Skeletal muscle cell (primary cell): Measurements from ENCODE around the gene RBBP8.
"Not testable (repeated sequence)": the region's sequence is repeated elsewhere in the genome, so short reads cannot be mapped to it uniquely, and the experiment has no call there.

Source experiments
- DNase-seq: peaks from one replicate; pipeline ENCODE4 v3.0.0-alpha.2; 2010; ENCODE audit warnings: low read depth
- H3K4me3 ChIP-seq: 2 replicates; pipeline ENCODE4 v1.5.1; 2011; ENCODE audit warnings: low read depth, mild to moderate bottlenecking, control low read depth, low read length, moderate library complexity

RBBP8 gene

DNA sequence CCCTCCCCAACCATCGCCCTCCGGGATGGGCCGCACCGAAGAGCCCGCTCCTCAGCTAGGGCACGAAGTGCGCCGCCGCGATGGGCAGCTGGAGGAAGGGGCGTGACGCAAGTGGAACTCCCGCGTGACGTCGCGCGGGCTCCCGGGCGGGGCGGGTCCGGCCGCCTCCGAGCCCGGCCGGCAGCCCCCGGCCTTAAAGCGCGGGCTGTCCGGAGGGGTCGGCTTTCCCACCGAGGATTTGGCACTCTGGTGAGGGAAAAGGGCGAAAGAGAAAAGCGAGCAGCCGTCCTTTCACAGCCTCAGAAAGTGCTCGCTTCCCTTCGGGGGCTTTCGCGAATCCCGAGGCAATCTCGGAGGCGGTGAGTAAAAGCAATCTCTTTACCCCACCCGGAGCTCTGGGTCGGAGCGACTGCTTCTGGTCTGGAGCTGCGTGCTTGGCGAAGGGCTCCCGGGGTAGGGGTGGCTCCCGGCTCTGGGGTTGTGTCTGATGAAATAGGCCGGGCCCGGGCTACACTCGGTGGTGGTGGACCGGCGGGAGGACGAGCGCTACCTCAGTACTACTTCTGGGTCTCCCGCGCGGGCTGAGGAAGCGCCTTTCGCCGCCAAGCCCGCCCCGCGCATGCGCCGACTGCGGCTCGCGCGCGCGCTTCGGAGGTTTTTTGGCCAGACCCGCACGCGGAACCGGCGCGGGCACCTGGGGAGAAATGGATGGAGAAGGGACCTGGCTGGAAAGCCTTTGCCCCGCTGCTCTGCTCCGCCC is at the start of gene RBBP8:
TSS of gene RBBP8 (plus strand) at position 123 of the 760 bp plus-strand sequence. CDS start 3,524 bp downstream, outside the sequence.
- H3K4me3 ChIP-seq = peak within 1 kb of the TSS; percentile 90
- peak; percentile 43 for DNase-seq

DNA sequence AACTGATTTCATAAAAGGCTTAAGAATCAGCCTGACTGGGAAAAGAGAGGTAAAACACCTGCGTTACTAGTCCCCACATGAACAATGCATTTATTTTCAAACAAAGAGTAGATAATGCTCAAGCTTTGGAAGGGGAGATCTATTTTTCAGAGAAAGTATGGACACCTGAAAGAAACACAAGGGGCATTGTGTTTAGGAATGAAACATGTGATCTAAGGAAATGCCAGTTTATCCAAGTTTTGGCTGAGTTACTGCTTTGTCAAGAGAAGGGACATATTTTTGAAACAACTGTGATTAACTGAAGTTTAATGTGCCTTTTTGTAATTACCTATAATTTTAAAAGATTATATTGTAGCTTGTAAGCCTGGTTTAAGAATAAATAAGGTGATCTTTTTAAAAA is 49.3 kb upstream of the RBBP8 start:
- no peak overlapping the region for H3K4me3 ChIP-seq
- DNase-seq = no peak

DNA sequence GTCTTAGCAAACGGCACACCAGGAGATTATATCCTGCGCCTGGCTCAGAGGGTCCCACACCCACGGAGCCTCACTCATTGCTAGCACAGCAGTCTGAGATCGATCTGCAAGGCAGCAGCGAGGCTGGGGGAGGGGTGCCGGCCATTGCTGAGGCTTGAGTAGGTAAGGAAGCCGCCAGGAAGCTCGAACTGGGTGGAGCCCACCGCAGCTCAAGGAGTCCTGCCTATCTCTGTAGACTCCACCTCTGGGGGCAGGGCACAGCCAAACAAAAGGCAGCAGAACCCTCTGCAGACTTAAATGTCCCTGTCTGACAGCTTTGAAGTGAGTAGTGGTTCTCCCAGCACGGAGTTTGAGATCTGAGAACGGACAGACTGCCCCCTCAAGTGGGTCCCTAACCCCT is 47.4 kb upstream of the RBBP8 start:
- DNase-seq, H3K4me3 ChIP-seq: not testable (repeated sequence)

DNA sequence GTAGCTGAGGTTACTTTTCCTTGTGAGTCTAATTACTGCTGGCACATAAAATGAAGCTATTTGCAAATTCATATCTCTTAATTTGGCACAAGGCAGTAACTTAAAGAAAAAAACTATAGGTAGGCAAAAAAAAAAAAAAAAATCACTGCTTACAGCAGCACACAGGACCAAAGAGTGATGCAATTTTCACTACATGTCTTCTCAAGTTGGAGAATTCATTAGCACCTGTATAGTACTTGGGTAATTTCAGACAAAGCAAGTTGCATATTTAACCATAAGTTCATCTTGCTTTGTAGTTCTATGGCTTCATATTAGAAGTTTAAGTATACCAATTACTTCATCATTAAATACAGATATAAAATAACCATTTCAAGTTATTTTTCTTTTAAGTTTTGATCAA is 33.7 kb upstream of the RBBP8 start:
- no peak for DNase-seq
- H3K4me3 ChIP-seq = no peak overlapping the region

DNA sequence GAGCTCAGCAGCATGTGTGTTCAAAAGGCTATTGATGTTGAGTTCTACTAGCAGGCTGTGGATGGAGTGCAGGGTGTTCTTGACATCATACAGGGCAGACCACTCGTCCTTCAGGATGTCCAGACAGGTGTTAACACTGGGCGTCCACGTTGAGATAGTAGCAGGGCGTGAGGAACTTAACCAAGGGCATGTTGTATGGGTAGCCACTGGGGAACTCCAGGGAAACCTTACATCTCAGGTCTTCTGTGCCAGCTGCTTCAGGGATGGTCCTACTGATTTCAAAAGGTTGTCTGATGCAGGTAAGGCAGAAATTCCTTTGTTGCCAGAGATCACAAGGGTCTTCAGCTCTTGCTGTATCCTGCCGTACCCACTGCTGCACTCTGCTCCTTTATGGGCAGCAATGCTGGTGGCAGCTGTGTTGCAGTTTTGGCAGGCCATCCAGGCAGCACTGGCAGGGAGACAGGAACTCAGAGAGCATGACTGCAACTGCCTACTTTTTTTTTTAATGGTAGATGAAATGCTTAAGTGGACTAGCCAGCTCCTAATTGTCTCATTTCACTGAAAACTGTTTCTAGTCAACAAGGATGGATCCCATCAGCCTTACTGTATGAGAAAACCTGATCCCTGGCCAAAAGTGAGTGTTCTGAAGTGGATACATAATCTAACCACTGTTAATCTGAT is 32.4 kb upstream of the RBBP8 start:
- no peak for DNase-seq

DNA sequence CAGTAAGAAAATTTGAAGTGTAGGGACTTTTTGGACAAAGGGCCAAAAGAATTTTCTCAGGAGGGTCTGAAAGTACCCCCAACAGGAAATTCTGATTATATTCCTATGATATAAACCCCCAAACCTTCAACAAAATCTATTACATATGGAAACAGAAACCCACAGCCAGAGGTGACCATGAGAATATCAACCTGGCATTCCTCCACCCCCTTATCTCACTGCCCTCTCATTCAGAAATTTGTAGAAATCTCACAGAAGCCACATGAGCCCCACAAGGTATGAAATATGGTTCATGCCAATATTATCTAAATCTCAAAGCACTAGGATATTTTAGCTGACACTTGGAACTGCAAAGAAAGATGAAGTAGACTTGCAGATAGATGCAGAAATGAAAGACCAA is 31.0 kb upstream of the RBBP8 start:
- DNase-seq = no peak
- H3K4me3 ChIP-seq = no peak overlapping the region

More for the DNA sequence above, 32.4 kb upstream of the RBBP8 start:
- no peak overlapping the region for H3K4me3 ChIP-seq

DNA sequence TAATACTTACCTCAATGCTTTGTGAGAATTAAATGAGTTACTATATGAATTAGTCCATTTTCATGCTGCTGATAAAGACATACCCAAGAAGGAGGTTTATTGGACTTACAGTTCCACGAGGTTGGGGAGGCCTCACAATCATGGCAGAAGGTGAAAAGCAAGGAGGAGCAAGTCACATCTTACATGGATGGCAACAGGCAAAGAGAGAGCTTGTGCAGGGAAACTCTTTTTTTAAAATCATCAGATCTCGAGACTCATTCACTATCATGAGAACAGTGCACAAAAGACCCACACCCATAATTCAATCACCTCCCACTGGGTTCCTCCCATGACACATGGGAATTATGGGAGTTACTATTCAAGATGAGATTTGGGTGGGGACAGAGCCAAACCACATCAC is 29.9 kb upstream of the RBBP8 start:
- DNase-seq, H3K4me3 ChIP-seq: not testable (repeated sequence)

DNA sequence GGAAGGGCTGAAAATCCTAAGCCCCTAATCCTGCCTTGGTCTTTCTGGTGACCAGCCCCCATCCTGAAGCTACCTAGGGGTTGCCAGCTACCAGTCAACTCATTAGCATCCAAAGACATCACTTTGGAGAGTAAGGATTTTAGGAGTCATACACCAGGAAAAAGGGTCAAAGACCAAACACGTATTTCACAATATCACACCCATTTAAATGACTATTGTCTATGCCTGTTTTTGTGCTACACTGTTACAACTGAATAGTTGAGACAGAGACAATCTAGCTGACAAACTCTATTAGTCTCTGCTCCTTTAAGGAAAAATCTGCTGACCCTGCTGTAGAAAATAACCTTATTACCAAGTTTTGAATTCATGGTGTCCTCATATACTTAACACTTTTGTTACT is 21.0 kb upstream of the RBBP8 start:
- no peak overlapping the region for H3K4me3 ChIP-seq
- DNase-seq = no peak

DNA sequence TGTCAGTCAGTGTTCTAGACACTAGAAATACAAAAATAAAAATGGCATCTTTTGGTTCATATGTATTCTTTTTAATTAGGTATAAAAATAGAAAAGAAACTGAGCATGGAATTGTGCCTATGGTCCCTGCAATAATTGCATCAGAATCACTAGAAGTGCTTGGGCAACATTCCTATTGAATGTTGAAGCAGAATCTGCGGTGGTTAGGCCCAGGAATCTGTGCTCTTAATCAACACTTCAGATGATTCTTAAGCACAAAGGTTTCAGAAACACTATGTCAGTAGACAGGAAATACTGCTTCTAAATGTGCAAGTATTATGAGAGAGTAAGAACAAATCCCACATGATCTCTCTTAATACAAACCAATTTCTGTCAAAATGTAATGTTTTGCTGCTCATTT is 20.3 kb upstream of the RBBP8 start:
- DNase-seq = peak; percentile 28
- no peak overlapping the region for H3K4me3 ChIP-seq

DNA sequence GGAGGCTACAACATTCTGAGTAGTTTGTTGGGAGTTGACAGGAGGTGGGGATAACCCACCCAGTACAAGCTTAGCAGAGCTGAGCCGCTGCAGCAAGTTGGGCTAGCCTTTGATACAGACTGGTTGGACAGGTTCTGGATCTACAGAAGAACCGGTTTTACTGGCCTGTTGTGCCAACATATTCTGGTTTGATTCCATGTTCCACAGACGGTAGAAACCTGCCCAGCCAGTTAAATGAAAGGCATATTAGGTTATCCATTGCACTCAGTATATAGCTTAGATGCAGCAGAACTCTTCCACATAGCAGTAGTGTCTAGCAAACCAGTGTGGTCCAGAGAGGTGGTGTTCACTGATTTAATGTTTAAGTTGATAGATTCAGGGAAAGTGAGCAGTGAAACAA is 19.3 kb upstream of the RBBP8 start:
- no peak overlapping the region for H3K4me3 ChIP-seq
- no peak for DNase-seq

DNA sequence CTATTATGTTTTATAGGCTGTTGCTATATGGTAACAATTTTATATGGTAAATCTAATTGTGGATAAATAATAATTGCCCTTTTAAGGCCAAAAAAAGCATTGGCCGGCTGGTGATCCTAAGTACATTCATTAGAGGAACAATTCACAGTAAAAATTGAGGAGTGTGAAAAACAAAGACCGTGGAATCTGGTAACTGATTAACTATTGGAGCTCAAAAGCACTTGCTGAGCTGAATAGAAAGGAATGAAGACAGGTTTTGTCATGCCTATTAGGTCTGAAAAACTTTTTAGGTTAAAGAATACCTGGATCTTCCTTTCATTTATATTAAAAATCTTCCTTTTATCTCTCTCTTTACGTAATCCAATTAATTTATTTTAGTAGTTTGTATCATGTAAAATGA is 18.5 kb upstream of the RBBP8 start:
- no peak overlapping the region for H3K4me3 ChIP-seq
- DNase-seq = no peak

DNA sequence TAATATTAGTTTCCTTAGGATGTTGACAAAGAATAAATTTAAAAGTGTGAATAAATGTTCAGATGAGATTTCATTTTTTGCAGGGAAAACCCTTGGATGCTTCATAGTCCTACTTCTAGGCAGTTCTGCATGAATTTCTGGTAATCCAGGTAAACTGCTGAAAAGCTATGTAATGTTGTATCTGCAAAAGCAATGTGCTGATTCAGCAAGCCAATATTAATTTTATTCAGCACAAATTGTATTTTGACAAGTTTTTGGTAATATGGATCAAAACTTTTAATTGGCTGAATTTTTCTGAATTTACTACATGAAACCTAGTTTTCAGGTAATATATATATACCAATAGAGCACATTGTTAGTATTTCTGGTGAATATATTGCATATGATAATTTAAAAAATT is 17.8 kb upstream of the RBBP8 start:
- H3K4me3 ChIP-seq = no peak overlapping the region
- DNase-seq = no peak

DNA sequence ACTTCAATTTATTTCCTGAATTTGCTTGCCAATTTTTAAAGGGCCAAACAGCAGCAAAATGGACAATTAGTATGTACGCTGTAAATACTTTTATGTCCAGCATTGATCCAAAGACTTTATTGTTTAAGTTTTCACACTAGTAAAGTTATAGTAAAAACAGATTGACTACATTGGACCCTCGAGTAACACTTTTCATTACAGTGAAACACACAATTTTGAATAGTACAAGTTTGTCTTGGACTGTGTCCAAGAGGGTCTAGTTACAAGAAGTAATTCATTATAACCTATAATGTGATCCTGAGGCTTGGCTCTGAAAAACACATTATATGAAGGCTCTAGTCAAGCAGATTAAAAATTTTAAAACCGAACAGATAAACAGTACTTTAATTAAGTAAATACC is 11.4 kb upstream of the RBBP8 start:
- no peak for DNase-seq
- no peak overlapping the region for H3K4me3 ChIP-seq

DNA sequence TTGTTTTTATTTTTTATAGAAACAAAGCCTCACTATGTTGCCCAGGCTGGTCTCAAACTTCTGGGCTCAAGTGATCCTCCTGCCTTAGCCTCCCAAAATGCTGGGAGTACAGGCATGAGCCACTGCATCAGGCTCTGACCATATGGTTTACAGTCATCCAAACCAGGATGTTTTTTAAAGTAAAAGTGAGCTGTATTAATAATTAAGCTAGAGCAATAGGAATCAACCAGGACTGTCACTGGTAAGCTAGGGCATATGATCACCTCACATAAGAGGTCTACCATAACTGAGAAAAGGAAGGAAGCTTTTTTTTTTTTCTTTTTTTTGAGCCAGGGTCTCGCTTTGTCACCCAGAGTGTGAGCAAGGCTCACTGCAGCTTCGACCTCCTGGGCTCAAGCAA is 8.5 kb upstream of the RBBP8 start:
- no peak overlapping the region for H3K4me3 ChIP-seq

DNA sequence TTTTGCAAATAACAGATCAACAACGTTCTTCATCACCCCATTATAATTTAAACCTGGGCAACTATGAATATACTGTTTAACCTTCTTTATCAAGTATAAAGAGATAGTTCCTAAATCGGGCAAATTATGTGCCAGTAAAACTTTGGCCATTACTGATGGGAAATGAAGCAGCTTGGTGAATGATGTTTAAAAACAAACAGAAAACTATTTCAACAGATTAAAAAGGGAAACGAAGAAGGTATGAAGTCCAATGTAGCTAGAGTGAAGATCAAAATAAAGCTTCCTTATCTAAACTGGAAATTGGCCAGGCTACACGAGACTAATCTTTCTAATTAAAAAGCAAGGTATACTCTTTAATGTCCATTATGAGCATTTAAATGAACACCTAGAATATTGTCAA is 6.7 kb upstream of the RBBP8 start:
- H3K4me3 ChIP-seq = no peak overlapping the region
- no peak for DNase-seq

More for the DNA sequence above, 8.5 kb upstream of the RBBP8 start:
- no peak for DNase-seq

DNA sequence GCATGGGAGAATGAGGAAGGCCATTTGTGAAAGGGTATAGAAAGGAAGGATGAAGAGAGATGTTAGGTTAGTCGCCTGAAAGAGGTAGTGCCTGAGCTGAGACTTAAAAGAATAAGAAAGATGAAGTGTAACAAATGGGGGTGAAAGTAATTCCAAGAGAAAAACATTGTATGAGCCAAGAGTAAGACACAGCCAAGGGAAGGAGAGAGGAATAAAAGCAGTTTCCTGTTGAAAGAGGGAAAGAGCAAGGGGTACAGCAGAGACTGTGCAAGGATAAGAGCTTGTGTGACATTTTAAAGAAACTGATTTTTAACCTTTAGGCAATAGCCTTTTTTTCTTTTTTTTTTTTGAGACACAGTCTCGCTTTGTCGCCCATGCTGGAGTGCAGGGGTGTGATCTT is 4.8 kb upstream of the RBBP8 start:
- H3K4me3 ChIP-seq = no peak overlapping the region
- no peak for DNase-seq

DNA sequence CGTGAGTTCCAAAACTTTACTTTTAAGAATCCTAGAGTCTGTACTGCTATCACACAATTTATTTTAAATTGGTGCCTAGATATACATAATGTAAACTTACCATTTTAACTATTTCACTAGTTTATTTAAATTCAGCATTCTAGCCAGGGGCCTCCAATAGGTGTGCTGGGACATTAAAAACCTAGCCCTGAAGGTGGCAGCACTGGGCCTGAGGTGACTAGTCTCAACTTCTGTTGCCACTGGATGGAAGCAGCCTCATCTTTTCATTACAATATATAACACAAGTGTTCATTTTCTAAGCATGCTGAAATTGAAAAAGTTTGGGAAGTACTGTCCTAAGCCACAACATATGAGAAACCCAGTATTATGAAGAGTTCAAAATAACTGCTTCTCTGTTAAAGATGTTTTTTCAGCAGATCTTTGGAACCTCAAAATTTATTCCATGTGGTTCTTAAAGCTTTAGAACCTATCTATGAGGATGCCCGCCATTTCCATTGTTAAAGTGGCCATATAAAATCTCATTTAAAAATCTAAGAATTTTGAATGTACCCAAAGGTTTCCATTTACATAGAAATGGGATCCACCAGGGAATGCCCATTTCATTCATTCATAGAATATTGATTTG is 2.9 kb upstream of the RBBP8 start:
- DNase-seq = peak; percentile 21
- no peak overlapping the region for H3K4me3 ChIP-seq

DNA sequence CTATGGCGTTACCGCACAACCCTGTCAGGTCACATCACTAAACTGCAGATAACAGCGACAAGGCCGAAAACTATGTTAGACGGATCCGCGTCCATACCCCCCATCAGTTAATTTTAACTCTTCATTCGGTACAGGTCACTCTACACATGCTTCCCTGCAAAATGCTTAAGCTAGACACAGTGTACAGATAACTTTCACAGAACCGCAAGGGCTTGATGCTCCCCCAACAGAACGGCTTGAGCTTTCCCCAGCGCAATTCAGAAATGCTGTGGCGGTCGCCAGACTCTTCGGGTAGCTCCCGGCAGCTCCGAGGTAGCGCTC is 283 bp upstream of the RBBP8 start:
- DNase-seq = no peak
- peak overlapping the region; percentile 90 for H3K4me3 ChIP-seq

DNA sequence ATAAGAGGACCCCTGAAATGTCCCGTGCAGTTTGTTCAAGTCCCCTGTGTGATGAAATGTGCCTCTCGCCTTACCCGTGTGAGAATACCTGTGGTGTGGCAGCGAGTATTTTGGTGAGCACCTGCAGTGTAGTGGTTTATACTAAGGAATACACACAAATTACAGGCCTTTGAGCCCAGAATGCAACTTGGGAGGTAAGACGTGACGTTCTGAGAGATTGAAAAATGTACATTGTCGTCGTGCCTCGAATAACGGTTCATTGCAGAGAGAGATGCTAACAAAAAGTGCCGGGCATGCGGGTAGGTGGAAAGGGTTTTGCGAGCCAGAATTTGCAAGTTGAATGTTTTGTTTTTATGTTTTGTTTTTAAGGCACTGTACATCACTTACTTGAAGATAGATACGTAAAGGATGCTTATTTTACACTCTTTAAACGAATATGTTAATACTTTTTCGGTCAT is 867 bp downstream of the RBBP8 start:
- H3K4me3 ChIP-seq = peak overlapping the region; percentile 90
- DNase-seq = no peak

DNA sequence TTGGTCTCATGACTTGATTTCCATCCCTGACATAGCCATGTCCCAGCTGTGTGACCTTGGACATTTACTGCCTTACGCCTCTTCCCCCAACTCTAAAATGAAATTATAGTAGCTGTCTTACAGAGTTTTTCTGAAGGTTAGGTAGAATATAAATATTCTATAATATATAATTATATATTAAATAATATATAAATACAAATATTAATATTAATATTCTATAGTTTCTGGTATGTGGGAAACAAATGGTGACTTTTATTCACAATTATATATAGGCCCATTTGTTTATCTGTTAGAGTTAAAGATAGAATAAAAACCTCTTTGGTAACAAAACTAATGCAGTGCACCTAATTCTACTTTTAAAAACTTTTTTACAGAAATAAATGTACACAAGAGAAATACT is 1.7 kb downstream of the RBBP8 start:
- DNase-seq = no peak
- no peak overlapping the region for H3K4me3 ChIP-seq

DNA sequence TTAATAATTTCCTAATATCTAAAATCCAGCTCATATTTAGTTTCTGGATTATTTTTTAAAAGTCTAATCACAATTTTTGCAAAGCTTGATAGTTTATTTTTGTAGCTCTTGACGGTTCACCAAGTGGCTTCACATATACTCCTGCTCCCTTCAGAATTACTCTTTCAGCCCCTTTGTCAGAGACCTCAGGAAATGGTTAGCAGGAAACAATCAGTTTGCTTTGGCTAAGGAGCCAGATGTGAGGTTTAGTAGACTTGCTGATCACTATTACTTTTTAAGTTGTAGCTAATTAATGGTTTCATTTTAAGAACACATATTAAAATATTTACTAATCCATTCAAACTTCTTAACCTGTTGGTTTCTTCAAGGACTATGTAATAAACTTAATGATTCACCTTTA is 2.3 kb downstream of the RBBP8 start:
- H3K4me3 ChIP-seq = no peak overlapping the region
- DNase-seq = no peak
